ENCODE results near the gene SEC22A.

Gene SEC22A

GRCh38 chr3:123201557-123202427 is at the start of gene SEC22A:
TSS of gene SEC22A (plus strand) at chr3:123201943. CDS start at chr3:123209218, 7,275 bp downstream.
- in situ Hi-C loops (cut with MboI; ENCODE audit: low pct_unique_long_range_greater_than_20kb, low sequenced_read_pairs), result no loop called here
- DNase-seq, result peak; percentile 98

DNA sequence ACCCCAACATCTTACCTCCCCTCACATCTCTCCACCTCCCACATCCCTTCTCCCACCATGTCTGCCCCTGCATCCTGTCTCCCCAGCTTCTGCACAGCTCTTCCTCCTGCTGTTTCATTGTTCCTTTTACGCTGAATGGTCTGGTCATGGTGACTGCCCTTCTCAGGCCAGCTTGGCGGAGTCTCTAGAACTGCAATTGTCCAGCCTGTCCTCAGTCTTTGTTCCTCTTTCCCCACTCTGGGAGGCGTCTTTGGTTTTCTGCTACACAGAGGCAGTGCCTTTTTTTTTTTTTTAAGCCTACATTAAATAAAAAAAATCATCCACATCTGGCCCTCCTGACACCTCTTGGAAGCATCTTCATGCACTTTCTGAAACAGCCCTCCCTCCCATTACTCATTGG is 49.1 kb upstream of the SEC22A start:
- no peak for DNase-seq
- in situ Hi-C loops (cut with MboI; ENCODE audit: low pct_unique_long_range_greater_than_20kb, low sequenced_read_pairs), result no loop called here

DNA sequence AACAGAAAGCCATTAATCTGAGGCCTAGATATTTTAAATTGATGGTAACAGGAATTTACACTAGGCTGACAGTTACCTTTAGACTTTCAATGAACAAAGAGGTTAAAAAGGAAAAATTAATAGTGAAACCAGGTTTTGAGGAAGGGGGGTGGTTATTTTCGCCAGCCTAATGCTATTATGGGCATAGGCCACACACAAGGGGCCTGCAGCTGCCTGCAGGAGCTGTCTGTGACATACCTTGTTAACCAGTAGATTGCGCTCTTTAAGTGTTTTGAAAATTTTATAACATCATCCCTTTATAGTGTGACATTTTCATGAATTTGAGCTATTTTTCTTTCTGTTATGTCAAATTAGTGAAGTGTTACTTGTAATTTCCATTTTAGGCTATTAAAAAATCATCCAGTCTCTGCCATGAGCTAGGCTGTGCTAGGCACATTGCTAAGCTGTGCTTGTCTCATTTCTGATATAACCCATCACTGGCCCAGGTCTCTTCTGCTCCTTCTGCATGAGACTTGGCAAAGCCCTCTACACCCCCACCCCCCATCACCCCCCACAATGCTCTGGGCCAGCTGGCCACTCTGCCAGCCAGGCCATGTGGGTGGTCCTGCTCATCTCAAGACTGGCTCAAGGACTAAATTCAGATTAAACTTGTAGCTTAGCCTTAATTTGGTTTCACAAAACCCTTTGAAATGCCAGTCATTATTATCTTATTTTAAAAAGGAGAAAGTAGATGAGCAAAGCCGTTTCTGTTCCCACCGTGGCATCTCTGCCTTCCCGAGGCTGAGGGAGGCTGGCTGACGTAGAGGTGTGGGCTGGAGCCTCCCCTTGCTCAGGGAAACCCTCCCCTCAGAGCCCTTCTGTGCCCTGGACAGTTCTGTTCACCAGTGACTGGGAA is 48.4 kb upstream of the SEC22A start:
- in situ Hi-C loops (cut with MboI; ENCODE audit: low pct_unique_long_range_greater_than_20kb, low sequenced_read_pairs), result no loop called here
- no peak for DNase-seq

DNA sequence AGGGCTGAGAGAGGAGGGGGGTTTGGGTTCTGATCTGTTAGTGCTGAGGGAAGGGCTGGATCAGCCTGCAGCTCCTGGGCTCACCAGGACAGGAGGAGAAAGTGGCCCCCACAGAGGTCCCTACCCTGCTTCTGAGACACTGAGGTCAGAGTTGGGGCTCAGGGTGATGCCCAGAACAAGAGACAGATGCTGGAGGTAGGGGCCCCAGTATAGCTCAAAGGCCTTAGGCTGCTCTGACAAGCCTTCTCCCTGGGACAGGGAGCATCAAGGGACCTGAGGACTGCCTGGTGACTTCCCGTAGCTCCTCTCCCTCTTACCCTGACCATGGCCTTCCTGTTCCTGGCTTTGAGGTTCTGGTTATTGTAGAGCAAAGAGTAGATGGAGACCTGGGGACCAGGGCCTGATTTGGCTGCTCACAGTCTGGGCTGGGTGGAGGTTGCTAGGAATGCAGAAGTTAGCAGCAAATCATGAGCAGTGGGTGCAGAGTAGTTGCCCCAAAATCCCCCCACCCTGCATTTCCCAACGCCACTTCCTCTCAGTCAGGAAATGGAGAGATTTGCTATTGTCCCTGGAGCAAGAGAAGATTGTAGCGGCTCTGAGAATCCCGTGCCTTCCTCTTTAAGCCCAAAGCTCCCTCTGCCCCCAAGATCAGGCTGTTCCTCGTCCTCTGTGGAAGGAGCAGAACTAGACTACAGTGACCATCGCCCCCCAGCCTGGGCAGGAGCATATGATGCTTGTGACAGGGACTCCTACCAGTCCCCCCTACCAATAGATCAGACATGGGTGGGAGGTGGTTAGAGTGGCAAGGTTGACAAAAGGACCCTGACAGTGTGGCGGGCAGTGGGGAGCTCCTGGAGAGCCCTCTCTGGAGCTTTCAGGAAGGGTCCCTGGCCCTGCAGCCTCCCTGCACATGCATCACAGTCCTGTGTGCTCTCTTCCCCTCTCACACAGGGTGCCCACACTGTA is 47.4 kb upstream of the SEC22A start:
- in situ Hi-C loops (cut with MboI; ENCODE audit: low pct_unique_long_range_greater_than_20kb, low sequenced_read_pairs), result no loop called here
- DNase-seq, result no peak

- in situ Hi-C loops (cut with MboI; ENCODE audit: low pct_unique_long_range_greater_than_20kb, low sequenced_read_pairs), result no loop called here
- DNase-seq, result no peak
Observed at GRCh38 chr3:123155471-123156011, 46.2 kb upstream of the SEC22A start.

DNA sequence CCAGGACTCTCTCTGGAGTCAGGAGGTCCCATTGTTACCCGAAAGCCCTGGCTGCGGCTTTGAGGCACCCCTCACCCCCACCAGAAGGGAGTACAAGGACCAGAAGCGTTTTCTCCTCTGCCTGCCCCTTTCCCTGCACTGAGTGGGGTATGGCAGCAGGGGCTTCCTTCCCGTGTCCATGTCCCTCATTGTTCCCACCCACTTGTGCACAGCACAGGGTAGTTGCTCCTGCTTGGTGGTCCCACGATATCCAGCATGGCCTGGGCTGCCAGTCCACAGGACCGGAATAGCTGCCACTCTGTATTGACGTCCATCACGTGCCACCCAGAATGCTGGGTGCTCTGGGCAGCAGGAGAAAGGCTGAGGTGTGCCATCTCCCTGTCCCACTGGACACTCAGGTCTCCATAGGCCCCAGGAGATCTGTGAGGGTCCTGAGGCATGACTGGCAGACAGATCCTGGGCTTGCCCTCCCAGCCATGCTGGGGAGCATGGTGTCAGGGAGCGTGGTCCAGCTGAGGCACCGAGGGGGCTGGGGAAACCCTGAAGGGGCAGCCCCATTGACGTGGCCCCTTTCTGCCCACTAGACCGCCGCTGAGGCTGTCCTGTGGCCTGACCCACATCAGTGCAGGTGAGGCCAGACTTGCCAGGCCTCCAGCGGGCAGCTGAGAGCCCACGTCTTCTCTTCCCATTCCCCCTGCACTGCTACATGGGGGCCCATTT is 45.3 kb upstream of the SEC22A start:
- in situ Hi-C loops (cut with MboI; ENCODE audit: low pct_unique_long_range_greater_than_20kb, low sequenced_read_pairs), result no loop called here
- DNase-seq, result no peak

- in situ Hi-C loops (cut with MboI; ENCODE audit: low pct_unique_long_range_greater_than_20kb, low sequenced_read_pairs), result no loop called here
- DNase-seq, result no peak
Observed at GRCh38 chr3:123157209-123157597, 44.5 kb upstream of the SEC22A start.

DNA sequence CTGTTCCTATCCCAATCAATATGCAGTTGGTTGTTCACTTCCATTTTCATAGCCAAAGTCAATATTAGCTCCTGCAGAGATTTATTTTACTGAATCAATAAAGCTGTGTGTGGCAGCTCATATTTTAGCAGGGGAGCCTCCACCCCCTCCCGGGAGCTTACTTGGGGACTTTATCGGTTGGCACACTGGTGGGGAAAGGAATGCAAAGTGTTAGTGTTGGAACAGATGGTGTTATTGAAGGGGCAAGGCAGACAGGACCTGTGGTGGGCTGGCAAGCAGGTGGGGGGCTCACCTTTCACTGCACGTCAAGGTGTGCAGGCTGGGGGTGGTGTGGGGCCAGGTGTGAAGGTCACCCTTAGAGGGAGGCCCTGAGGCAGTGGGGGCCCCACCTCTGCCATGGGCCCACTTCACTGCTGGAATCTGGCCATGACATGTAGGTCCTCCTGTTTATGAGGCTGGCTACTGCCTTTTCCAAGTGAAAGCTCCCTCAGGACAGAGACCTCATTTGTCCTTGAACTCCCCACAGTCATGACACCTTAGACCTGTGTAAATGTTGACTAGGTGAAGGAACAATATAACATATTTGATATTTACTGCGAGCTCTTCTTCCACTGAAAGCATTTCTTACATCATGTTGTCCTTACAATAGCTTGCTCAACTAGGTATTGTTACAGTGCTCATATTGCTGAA is 44.0 kb upstream of the SEC22A start:
- in situ Hi-C loops (cut with MboI; ENCODE audit: low pct_unique_long_range_greater_than_20kb, low sequenced_read_pairs), result no loop called here
- DNase-seq, result no peak

DNA sequence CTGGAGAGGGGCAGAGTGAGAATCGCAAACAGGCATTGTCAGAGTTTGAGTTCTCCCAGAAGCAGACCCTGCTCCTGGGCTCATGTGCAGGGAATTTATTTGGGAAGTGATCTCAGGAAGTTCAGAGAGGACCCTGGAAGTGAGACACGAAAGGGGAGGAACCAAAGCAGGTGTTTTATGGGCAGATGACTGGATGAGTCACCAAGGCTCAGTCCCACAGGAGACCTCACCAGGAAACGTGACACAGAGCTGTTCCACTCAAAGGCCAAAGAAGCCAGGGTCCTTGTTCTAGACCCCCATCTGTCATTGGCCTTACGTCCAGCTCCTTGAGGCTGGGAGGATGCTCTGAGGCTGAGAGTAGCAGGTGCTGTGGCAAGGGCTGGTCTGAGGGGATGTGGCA is 43.4 kb upstream of the SEC22A start:
- in situ Hi-C loops (cut with MboI; ENCODE audit: low pct_unique_long_range_greater_than_20kb, low sequenced_read_pairs), result no loop called here
- DNase-seq, result no peak

GRCh38 chr3:123158899-123159390 is 42.8 kb upstream of the SEC22A start:
- in situ Hi-C loops (cut with MboI; ENCODE audit: low pct_unique_long_range_greater_than_20kb, low sequenced_read_pairs), result no loop called here
- DNase-seq, result no peak

DNA sequence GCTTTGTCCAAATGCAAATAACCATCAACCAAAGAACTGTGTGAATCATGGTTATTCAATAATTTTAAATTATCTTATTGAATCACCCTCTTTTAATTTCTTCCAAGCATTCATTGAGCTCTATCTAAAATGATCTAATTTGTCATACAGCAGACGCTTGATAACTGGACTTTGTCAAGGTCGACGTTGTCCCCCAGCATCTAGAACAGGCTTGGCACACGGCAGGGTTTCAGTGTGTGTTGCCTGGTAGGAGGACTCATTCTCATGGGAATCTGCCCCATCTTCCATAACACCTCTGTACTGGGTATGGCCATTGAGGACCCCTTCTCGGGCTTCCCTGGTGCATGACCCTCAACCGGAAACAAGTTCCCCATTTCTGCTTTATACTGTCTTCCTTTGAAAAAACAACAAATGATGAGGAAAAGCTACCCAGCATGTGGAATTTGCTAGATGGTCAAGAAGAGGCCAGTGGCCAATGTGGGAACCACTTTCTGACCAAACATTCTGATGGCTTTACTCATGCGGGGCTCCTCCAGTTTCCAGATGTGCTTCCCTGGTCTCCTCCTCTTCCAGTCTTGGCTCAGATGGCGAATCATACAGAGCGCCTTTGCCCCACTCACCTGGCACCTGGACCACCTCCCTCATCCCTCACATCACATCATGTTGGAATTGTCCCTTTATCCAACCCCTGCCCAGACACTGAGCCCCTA is 41.7 kb upstream of the SEC22A start:
- in situ Hi-C loops (cut with MboI; ENCODE audit: low pct_unique_long_range_greater_than_20kb, low sequenced_read_pairs), result no loop called here
- DNase-seq, result no peak

DNA sequence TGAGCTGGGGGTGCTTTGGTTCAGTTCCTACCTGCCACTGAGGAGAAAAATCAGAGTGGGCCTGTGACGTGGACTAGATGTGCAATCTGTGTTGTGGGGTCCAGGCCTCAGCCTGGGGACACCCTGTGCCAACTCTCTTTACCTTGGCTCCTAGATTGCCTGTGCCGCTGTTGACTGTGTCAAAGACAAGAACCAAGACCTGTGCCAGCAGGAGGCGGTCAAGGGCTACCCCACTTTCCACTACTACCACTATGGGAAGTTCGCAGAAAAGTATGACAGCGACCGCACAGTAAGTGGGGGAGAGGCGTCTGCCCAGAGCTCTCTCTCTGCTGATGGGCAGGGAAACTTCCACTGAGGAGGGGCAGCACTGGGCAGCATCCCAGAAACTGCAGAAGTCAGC is 40.6 kb upstream of the SEC22A start:
- in situ Hi-C loops (cut with MboI; ENCODE audit: low pct_unique_long_range_greater_than_20kb, low sequenced_read_pairs), result no loop called here

DNA sequence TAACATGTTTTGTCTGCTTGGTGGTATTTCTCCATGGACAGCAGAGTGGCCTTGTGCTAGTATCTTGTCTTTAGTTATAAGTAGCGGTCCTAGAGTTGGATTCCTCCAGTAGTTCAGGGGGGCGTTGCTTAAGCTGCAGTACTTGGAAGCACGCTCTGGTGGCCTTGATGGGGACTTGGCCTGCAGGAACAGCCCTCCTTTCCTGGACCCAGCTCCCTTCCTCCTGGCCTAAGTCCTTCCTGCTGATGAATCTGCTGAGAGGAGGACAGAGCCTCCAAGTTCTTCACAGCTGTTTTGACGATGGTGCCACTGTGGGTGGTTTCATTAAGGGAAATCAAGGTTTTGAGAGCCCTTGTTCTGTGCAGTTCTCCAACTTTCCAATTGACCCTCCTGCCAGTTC is 38.6 kb upstream of the SEC22A start:
- in situ Hi-C loops (cut with MboI; ENCODE audit: low pct_unique_long_range_greater_than_20kb, low sequenced_read_pairs), result no loop called here
- DNase-seq, result no peak

More for the DNA sequence above, 40.6 kb upstream of the SEC22A start:
- DNase-seq, result peak; percentile 15

GRCh38 chr3:123165163-123165562 is 36.6 kb upstream of the SEC22A start:
- DNase-seq, result no peak
- in situ Hi-C loops (cut with MboI; ENCODE audit: low pct_unique_long_range_greater_than_20kb, low sequenced_read_pairs), result no loop called here

DNA sequence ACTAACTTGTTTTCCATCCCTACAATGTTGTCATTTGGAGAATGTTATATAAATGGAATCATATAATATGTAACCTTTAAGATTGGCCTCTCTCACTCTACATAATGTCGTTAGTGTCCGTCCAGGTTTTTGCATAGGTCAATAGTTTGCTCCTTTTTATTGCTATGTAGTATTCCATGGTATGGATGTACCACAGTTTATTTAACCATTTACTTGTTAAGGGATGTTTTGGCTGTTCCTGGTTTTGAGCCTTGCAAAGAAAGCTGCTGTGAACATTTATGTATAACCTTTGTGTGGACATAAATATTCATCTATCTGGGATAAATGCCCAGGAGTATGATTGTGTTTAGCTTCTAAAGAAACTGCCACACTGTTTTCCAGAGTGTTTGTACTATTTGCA is 34.1 kb upstream of the SEC22A start:
- in situ Hi-C loops (cut with MboI; ENCODE audit: low pct_unique_long_range_greater_than_20kb, low sequenced_read_pairs), result no loop called here
- DNase-seq, result no peak

DNA sequence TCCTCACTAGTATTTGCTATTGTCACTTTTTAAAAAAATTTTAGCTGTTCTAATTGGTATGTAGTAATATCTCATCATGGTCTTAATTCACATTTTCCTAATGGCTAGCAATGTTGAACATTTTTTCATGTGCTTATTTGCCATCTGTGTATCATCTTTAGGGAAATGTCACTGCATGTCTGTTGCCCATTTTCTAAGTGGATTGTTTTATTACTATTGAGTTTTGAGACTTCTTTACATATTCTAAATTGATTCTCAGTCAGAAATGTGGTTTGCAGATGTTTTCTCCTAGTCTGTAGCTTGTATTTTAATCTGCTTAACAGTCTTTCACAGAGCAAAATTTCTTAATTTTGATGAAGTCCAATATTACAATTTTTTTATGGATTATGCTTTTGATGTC is 33.6 kb upstream of the SEC22A start:
- no peak for DNase-seq
- in situ Hi-C loops (cut with MboI; ENCODE audit: low pct_unique_long_range_greater_than_20kb, low sequenced_read_pairs), result no loop called here

- in situ Hi-C loops (cut with MboI; ENCODE audit: low pct_unique_long_range_greater_than_20kb, low sequenced_read_pairs), result no loop called here
- no peak for DNase-seq
Observed at GRCh38 chr3:123168605-123169004, 33.1 kb upstream of the SEC22A start.

All from KBM-7 (cell line).